Right cardiac atrium (tissue), 5 donors: ENCODE data around the gene MAMDC4. TPM values are rescaled to one million over a fixed set of nuclear protein-coding genes. Genes with fewer than 3 reads are reported as not detected.
A peak's percentile ranks its signal among the peaks of the same experiment; 100 is the strongest.

ENCODE experiments used
- ATAC-seq, 2 donors: fragments of 200-7000 bp; cut with Tn5 transposase; one replicate each; pipeline versions ENCODE4 v1.8.0 to v1.9.1; 2020; ENCODE audit warnings: moderate library complexity in 2 of 2, mild to moderate bottlenecking in 1 of 2
- DNase-seq, 3 donors: peaks; one replicate each; pipeline ENCODE4 v3.0.0-alpha.2; 2020
- H3K27ac ChIP-seq: one replicate; pipeline ENCODE4 v1.5.1; 2013; ENCODE audit warnings: mild to moderate bottlenecking, low read length, control low read depth, moderate library complexity
- H3K27me3 ChIP-seq: one replicate; pipeline ENCODE4 v1.6.1; 2013; ENCODE audit not compliant: control insufficient read depth, insufficient read depth
- H3K4me1 ChIP-seq: one replicate; pipeline ENCODE4 v1.6.1; 2013; ENCODE audit warnings: low read length; ENCODE audit not compliant: control insufficient read depth, insufficient read depth
- H3K4me3 ChIP-seq: one replicate; pipeline ENCODE4 v1.5.1; 2013; ENCODE audit warnings: low read length, control low read depth
- H3K9me3 ChIP-seq: one replicate; pipeline ENCODE4 v1.6.1; 2013; ENCODE audit warnings: low read length; ENCODE audit not compliant: control insufficient read depth
- WGBS: extraction: QIAGEN DNeasy Blood & Tissue Kit; methylation state at CpG from one replicate; pipeline ENCODE4 v1.1.7; 2013; 5-methylcytosine and 5-hydroxymethylcytosine counted together
- intact Hi-C, 4 donors: fragments of 100-400 bp; cut with DNase I; formaldehyde crosslinking; loops; one replicate each; pipeline versions ENCODE4 v1.11.0 to v1.14.0; 2022 to 2023
- polyA plus RNA-seq: library from polyadenylated mRNA; stranded (reverse); fragments of 200-250 nt; gene quantifications from one replicate; pipeline ENCODE4 v1.2.3, GENCODE V29; 2013
- total RNA-seq, 4 donors: library from RNA; stranded (reverse); fragmentation: NEBNext Ultra II Directional; extraction: Animal tissue kit (Norgen Biotek cat#: 25700); gene quantifications; one replicate each; pipeline ENCODE4 v1.2.1, GENCODE V29; 2021
- donor health status: healthy with polysubstance abuse.
- donor health status: DM: no; HTN: yes; CAD: no.
- donor health status: DM: no; HTN: no; CAD: no.
- donor health status: DM: no; HTN: yes; CAD: no; lungs with severe emphysema.
- donor health status: DM: yes; HTN: yes; CAD: no.

The MAMDC4 gene
- total and polyA plus RNA-seq, 5 donors = 3.0 to 10.8 (median 5.2) TPM

DNA sequence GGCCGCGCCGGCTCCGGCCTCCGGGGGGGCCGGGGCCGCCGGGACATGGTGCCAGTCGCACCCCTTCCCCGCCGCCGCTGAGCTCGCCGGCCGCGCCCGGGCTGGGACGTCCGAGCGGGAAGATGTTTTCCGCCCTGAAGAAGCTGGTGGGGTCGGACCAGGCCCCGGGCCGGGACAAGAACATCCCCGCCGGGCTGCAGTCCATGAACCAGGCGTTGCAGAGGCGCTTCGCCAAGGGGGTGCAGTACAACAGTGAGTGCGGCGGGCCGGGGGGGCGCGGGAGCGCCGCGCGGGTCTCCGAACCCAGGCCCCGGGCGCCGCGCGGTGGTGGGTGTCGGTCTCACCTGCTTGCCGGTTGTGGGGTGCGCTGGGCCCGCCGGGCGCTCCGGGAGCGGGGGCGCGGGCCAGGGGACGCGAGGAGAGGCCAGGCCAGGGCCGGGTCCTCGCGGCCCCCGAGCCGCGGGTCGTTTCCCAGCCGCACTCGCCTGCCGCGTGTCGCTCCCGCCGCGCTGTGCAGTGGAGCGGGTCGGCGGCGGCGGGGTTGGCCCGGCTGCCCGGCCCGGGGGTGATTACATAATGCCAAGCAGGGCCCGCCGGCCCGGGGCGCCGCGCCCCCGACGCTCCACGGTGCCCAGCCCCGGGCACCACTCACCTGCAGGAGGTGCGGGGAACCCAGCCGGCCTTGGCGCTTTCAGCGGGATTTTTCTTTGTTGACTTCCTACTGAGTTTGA, 43.9 kb upstream of the MAMDC4 start:
- Histone ChIP-seq H3K4me1 (no peaks in the 10 kb centered on the region), H3K27me3 (no peaks in the 10 kb centered on the region), H3K27ac (peak overlapping the region; percentile 55), H3K4me3 (peak overlapping the region; percentile 97), H3K9me3 (no peaks in the 10 kb centered on the region)
- intact Hi-C loops = no loop called here
- ATAC-seq (peak; percentile 5 to 17), DNase-seq (peak in 2 of 3 donors; percentile 80 to 81)
- WGBS = under 1% methylated on average over 93 of the region's 93 CpGs

DNA sequence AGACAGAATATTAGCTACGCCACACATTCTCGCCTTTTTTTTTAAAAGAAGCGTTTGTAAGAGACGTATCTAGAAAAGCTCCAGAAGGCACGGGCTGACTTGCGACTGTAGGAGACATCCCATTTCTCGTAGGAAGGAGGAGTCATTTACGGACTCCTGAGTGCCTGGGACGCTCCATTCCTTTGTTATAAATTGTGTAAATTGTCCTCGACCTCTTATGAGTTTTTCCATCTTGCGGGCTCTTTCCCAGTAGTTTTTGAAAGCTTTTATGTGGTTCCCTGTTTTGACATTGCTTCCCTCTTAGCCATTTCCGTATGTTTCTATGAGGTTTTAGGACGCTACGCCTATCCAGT, 43.4 kb upstream of the MAMDC4 start:
- WGBS = 3% methylated on average over 14 of the region's 14 CpGs
- no peaks in the 10 kb centered on the region for H3K27me3 ChIP-seq
- no peak for ATAC-seq
- peak overlapping the region; percentile 97 for H3K4me3 ChIP-seq
- H3K4me1 ChIP-seq = no peaks in the 10 kb centered on the region
- no peaks in the 10 kb centered on the region for H3K9me3 ChIP-seq
- intact Hi-C loops = no loop called here
- H3K27ac ChIP-seq = no peak overlapping the region
- DNase-seq = no peak

DNA sequence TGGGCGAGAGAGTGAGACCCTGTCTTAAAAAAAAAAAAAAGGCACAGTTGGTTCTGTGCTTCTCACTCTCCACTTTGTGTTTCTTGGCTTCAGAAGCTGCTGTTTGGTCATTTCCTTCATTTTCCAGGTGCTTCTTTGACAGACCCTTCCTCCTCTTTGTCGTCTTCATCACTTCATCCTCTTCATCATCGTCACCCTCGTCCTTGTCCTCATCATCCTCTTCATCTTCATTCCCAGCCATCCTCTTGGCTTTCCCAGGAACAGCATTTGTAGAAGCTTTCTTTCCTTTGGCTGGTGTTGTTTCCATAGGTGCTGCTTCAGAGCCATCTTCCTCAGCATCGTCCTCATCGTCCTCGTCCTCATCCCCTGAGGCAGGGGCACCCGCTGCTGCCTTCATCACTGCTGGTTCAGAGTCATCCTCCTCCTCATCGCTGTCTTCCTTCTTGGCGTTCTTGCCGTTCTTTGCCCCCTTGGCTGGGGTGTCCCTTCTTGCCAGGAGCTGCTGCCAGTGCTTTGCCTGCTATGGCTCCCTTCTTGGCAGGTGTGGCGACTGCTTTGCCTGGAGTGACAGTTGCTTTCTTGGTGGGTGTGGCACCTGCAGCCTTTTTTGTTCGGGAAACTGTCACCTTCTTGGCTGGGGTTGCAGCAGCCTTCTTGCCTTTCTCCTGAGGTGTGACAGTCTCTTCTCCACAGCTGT, 37.3 kb upstream of the MAMDC4 start:
- no peaks in the 10 kb centered on the region for H3K9me3 ChIP-seq
- H3K4me1 ChIP-seq = no peaks in the 10 kb centered on the region
- no peak overlapping the region for H3K27ac ChIP-seq
- intact Hi-C loops = no loop called here
- 91% methylated on average over 13 of the region's 13 CpGs for WGBS
- DNase-seq (peak in 1 of 3 donors; percentile 33), ATAC-seq (no peak)
- no peaks in the 10 kb centered on the region for H3K27me3 ChIP-seq
- H3K4me3 ChIP-seq = no peak overlapping the region

DNA sequence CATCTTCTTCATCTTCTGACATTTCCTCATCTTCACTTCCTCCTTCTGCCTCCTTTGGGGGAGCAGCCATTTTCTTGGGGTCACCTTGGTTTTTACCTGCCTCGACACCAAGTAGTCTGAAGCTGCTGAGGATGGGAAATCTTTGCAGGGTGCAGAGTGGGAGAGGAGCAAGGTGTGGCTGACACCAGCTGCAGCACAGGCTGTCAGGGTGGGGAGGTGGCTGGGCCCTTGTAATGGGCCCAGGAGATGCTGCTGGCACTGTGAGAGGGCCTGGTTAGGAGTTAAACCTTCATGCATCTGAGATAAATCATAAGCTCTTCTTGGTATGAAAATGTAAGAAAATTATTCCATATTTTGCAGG, 36.7 kb upstream of the MAMDC4 start:
- no peak overlapping the region for H3K4me3 ChIP-seq
- no peak for ATAC-seq
- no peaks in the 10 kb centered on the region for H3K9me3 ChIP-seq
- H3K27me3 ChIP-seq = no peaks in the 10 kb centered on the region
- no peak for DNase-seq
- WGBS = 0% methylated on average over 1 of the region's 1 CpG
- intact Hi-C loops = no loop called here
- H3K27ac ChIP-seq = no peak overlapping the region
- H3K4me1 ChIP-seq = no peaks in the 10 kb centered on the region

DNA sequence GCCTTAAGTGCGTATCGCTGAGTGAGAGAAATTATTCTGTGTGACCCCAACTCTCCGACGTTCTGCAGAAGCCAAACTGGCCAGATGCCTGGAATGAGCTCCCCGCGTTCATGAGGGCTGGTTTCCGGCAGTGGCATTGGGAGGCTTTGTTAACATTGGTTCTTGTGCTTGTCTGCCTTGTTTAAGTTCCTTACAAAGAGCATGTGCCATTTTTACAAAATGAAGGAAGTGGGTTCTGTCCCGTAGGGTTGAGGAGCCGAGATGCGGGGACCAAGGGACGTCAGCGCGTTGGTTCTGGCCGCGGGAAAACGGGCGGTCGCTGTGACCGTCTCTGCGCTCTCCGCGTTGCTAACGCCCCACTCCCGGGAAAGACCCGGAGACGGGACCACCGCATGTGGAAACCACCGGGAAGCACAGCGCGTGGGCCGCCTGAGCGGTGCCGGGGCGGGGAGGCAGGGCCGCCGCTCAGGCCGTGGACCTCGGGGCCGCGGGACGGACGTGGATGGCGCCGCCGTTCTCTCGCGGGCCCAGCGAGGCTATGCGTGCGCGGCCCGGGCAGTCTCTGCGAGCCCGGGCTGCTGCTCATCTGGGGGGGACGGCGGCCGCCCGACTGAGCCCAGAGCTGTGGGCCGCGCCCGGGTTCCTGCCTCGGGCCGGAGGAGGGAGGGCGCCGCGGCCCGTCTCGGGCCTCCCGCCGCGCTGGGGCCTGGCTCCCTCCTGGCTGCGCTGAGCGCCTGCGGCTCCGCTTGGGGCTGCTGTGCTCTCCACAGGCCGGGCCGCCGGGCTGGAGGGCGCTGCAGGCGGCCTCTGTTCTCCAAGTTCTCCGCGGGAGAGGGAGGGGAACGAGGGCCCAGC, 30.9 kb upstream of the MAMDC4 start:
- Histone ChIP-seq H3K4me3 (peak overlapping the region; percentile 57), H3K9me3 (no peaks in the 10 kb centered on the region), H3K27me3 (no peaks in the 10 kb centered on the region), H3K4me1 (peaks cover 5% of the 10 kb centered on the region), H3K27ac (no peak overlapping the region)
- DNase-seq (peak; percentile 25 to 78 (median 72)), ATAC-seq (peak; percentile 75 to 78)
- intact Hi-C loops = no loop called here
- 6% methylated on average over 83 of the region's 83 CpGs for WGBS

DNA sequence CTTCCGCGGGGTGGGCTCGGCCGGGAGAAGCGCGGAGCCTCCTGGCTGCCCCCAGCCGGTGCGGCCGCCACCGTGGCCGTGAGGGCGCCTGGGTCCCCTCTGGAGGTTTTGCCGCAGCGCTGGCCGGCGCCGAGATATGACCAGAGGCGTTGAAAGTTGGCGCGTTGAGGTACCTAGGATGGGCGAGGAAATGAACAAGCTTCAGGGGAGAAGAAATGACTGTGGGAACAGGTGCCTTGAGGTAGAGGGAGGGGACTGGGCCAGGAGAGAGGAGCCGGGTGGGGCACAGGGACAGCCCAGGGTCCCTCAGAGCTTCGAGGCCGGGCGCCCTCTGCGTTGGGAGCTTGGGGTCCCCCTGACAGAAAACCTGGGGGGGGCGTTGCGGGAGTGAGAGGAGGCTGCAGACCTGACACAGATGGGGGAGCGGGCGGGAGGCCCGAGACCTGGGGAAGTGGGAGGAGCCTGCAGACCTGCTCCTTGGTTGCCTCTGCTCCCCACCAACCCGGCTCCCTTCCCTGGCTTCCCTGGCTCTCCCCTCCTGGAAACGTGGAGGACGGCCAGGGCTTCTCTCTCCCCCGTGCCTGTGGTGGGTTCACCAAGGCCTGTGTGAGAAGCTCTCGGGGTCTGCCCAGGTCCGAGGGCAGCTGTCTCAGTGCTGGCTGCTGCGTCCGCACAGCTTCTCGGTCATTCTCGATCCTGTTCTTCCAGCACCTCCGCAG, 30.2 kb upstream of the MAMDC4 start:
- ATAC-seq (peak in 1 of 2 donors; percentile 3), DNase-seq (peak in 2 of 3 donors; percentile 49 to 52)
- Histone ChIP-seq H3K27ac (no peak overlapping the region), H3K9me3 (no peaks in the 10 kb centered on the region), H3K27me3 (no peaks in the 10 kb centered on the region), H3K4me1 (peaks cover 5% of the 10 kb centered on the region), H3K4me3 (peak overlapping the region; percentile 57)
- WGBS = 54% methylated on average over 42 of the region's 42 CpGs
- intact Hi-C loops = no loop called here

DNA sequence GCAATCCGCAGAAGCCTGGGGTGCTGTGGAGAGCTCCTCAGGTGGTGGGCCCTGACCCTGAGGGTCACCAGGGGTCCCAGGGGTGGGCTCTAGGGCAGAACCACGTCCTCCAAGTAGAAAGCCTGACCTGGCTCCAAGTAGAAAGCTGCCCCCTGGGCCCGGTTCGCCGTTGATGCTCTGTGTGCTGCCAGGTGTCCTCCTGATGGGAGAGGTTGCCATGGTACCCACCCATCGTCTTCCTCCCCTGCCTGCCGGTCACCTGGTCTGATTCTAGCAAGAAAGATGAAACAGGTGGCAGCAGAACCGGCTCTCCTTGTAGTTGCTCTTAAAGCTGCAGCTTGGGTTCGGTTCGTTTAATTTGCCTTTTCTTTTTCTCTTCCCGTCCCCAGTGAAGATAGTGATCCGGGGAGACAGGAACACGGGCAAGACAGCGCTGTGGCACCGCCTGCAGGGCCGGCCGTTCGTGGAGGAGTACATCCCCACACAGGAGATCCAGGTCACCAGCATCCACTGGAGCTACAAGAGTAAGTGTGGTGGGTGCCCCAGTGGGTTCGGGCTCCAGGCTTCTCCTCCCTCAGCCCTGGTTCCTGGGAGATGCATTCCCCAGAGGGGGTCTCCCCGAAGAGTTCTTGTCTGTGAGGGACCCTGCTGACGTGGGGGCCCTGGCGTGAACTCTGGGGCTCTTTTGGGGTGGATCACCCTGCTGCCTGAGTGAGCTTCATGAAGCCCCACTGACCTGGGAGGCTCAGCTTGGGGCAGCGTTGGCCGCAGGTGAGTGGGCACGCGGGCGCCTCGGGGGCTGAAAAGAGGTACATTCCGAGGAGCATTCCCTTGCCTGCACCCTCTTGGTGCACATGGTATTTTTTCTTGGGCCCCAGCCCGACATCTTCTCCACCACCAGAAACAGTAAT, 28.8 kb upstream of the MAMDC4 start:
- H3K4me3 ChIP-seq = no peak overlapping the region
- no peak overlapping the region for H3K27ac ChIP-seq
- intact Hi-C loops = no loop called here
- no peaks in the 10 kb centered on the region for H3K27me3 ChIP-seq
- WGBS = 89% methylated on average over 30 of the region's 30 CpGs
- H3K9me3 ChIP-seq = no peaks in the 10 kb centered on the region
- ATAC-seq (no peak), DNase-seq (peak in 2 of 3 donors; percentile 34 to 44)
- H3K4me1 ChIP-seq = peaks cover 5% of the 10 kb centered on the region

DNA sequence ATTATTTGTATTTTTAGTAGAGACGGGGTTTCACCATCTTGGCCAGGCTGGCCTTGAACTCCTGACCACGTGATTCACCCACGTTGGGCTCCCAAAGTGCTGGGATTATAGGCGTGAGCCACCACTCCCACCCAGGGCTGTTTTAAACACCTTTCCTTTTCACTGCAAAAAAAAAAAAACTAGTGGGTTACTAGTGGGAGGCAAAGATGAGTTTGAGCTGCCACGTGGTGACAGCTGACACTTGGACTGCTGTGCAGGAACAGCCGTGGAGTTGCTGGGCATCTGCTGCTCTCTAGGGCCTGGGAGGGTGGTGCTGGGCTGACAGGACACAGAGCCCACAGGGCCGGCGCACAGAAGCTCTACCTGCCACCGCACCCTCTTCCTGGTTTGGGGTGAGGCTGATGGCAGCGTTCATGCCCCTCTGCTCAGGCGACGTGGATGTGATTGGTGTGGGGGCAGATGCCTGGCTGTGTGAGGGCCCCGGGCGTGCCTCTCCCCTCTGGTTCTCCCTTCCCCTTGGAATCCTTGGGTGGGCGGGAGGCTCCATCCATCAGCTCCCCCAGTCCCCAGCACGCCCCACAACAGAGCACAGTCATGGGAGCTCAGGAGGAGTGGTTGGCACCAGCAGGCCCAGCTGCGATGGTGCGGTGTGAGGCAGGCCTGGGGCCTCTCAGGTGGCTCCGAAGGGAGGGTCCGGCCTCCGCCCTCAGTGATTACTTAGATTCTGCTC, 27.5 kb upstream of the MAMDC4 start:
- Histone ChIP-seq H3K27ac (no peak overlapping the region), H3K9me3 (no peaks in the 10 kb centered on the region), H3K4me1 (peaks cover 5% of the 10 kb centered on the region), H3K4me3 (no peak overlapping the region), H3K27me3 (no peaks in the 10 kb centered on the region)
- intact Hi-C loops = no loop called here
- 91% methylated on average over 21 of the region's 21 CpGs for WGBS
- no peak for ATAC-seq
- peak in 1 of 3 donors; percentile 29 for DNase-seq

DNA sequence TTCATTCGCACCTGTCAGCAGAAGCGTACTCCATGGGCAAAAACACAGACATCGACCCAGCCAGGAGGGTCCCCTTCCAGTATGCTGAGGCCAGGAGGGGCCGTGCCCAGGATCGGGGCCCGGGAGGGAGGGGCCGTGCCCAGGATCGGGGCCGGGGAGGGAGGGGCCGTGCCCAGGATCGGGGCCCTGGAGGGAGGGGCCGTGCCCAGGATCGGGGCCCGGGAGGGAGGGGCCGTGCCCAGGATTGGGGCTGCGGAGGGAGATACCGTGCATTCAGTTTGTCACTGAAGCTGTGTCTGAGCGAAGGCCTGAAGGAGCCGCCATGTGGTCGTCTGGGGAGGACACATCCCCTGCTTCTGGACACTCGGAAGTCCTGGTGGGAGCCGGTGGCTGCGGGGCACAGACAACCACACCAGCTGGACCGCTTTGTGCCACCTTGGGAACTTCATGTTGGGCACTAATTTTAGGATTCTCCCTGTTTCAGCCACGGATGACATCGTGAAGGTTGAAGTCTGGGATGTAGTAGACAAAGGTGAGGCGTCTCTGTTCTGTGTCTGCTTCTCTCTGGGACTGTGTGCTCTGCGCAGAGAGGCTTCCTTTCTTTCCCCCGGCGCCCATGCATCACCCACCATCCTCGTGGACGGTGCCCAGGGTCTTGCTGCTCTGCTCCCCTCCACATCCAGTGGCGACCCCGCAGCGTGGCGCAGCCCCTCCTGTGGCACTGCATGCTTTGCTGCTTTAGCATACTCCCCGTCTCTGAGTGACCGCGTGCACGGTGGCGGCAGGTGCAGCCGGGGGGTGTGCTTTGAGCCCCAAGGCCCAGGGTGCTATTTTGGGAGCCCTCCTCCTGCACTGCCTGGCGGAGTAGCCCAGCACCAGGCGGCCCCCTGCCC, 26.6 kb upstream of the MAMDC4 start:
- no peak overlapping the region for H3K27ac ChIP-seq
- DNase-seq = peak in 2 of 3 donors; percentile 12 to 50
- intact Hi-C loops = no loop called here

More for the DNA sequence above, 26.6 kb upstream of the MAMDC4 start:
- Histone ChIP-seq H3K4me1 (peaks cover 5% of the 10 kb centered on the region), H3K9me3 (no peaks in the 10 kb centered on the region), H3K4me3 (no peak overlapping the region), H3K27me3 (no peaks in the 10 kb centered on the region)
- 91% methylated on average over 44 of the region's 44 CpGs for WGBS
- ATAC-seq = no peak
